GM21526 (cell line): ENCODE results near the gene IGFL1.
"Not testable (repeated sequence)": the region's sequence is repeated elsewhere in the genome, so short reads cannot be mapped to it uniquely, and the experiment has no call there.

Experiments used
- ATAC-seq: cut with Tn5 transposase; IDR thresholded peaks from one replicate; pipeline ENCODE4 v1.9.1; 2021; ENCODE audit warnings: moderate library complexity; ENCODE audit not compliant: unreplicated experiment, low FRiP score

IGFL1 gene

GRCh38 chr19:46264801-46265200 lies 35.3 kb downstream of the IGFL1 start:
- not testable (repeated sequence) for ATAC-seq

- no peak for ATAC-seq
Observed at GRCh38 chr19:46265217-46265828, 35.8 kb downstream of the IGFL1 start.

GRCh38 chr19:46269101-46269500 lies 39.6 kb downstream of the IGFL1 start:
- no peak for ATAC-seq

- ATAC-seq: no peak
Observed at GRCh38 chr19:46270521-46271256, 41.1 kb downstream of the IGFL1 start.

- no peak for ATAC-seq
Observed at GRCh38 chr19:46271481-46272197, 42.1 kb downstream of the IGFL1 start.

GRCh38 chr19:46273931-46274330 lies 44.4 kb downstream of the IGFL1 start:
- not testable (repeated sequence) for ATAC-seq

- no peak for ATAC-seq
Observed at GRCh38 chr19:46279177-46279576, 49.6 kb downstream of the IGFL1 start.
